NB4 (cell line): Measurements from ENCODE around the gene ARHGAP22.

Experiments used
- CTCF ChIP-seq: IDR thresholded peaks from one replicate; pipeline ENCODE4 v1.5.1; 2012; ENCODE audit warnings: low read depth, low read length
- MYC ChIP-seq: IDR thresholded peaks from 2 replicates; pipeline ENCODE4 v1.6.1; 2011; ENCODE audit warnings: low read depth, low read length
- POLR2A ChIP-seq: IDR thresholded peaks from 2 replicates; pipeline ENCODE4 v1.6.1; 2011; ENCODE audit warnings: mild to moderate bottlenecking; ENCODE audit not compliant: insufficient read length; ENCODE audit errors: extremely low read depth
- TF ChIP-seq, protein P1 (sequence below): IDR thresholded peaks from 2 replicates; pipeline ENCODE4 v1.6.1; 2011; ENCODE audit warnings: low read depth, low read length

DNA sequence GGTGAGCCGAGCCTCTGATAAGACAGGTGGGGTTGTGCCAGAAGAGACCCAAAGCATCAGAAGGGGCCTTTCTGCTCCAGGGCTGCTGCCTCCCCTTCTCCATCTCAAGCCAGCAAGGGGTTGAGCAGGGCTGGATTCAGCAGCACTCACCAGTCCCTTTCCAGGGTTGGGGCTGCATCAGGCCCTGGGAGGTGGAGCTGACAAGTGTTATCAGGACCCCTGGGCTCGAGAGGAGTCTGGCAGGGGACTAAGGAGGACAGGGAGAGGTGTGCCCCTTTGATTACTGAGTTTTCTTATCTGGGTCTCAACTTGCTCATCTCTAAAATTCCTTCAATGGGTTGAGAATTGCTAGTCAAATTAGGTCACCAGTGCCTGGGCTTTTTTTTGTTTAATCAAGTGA, 17.8 kb downstream of the ARHGAP22 start:
- TF ChIP-seq CTCF: no peak
- TF ChIP-seq POLR2A: no peak
- TF ChIP-seq, protein P1, sequence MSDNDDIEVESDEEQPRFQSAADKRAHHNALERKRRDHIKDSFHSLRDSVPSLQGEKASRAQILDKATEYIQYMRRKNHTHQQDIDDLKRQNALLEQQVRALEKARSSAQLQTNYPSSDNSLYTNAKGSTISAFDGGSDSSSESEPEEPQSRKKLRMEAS: no peak
- no peak for TF ChIP-seq MYC
